K562 (cell line): ENCODE measurements around the gene SCFD1. TPM values are rescaled to one million over a fixed set of nuclear protein-coding genes. Genes with fewer than 3 reads are reported as not detected.

Experiments used
- ATAC-seq: fragments of 200-7000 bp; cut with Tn5 transposase; 3 replicates; pipeline ENCODE4 v1.9.1; 2020; ENCODE audit warnings: moderate library complexity
- BruUV-seq: library from RNA; stranded (reverse); fragments of 400-500 nt; replicated peaks from 2 replicates; lab custom pipeline; 2021; lab: Mats Ljungman, UMichigan
- CTCF ChIA-PET: fragments of 300-600 bp; formaldehyde crosslinking; extraction: SDS; loops from one replicate; lab custom pipeline; 2021; ENCODE audit warnings: low intra/inter-chr PET ratio; lab: Yijun Ruan, JAX
- POLR2A ChIA-PET: fragments of 300-600, 350-650 bp; sonication (Branson Sonifier 250); formaldehyde crosslinking; extraction: SDS; loops from one replicate; lab custom pipeline; 2021; ENCODE audit warnings: antibody characterized with exemption, inconsistent platforms; lab: Yijun Ruan, JAX
- DNase-seq, 4 experiments: peaks; one replicate each; pipeline versions ENCODE4 v3.0.0 to v3.0.0-alpha.2; 2011 to 2018; ENCODE audit warnings: low spot score in 3 of 4, mixed read lengths in 3 of 4; ENCODE audit errors: extremely low read depth in 1 of 4
- FAIRE-seq: peaks from 2 replicates; lab custom pipeline; 2011; peaks lifted over from hg19 to GRCh38; lab: Jason Lieb, UNC
- H2AFZ ChIP-seq: 2 replicates; pipeline ENCODE4 v1.6.0; 2011; ENCODE audit warnings: low read depth, low read length, control low read depth, inconsistent platforms
- H3K27ac ChIP-seq: fragments of 200-600 bp; 3 replicates; pipeline ENCODE4 v1.8.0; 2011; ENCODE audit warnings: low read depth, mild to moderate bottlenecking, control low read depth, inconsistent platforms, low read length, moderate library complexity, mixed read lengths; ENCODE audit errors: extremely low read depth
- H3K27me3 ChIP-seq, 2 experiments: fragments of 300-600 bp in 1 of 2; 2 replicates in 1 of 2; 3 replicates in 1 of 2; pipeline versions ENCODE4 v1.6.0 to v1.8.0; 2011; ENCODE audit warnings: inconsistent platforms in 2 of 2, low read length in 2 of 2, mild to moderate bottlenecking in 1 of 2, mixed read lengths in 1 of 2, moderate library complexity in 1 of 2; ENCODE audit not compliant: control insufficient read depth in 2 of 2, insufficient read depth in 2 of 2
- H3K36me3 ChIP-seq: fragments of 300-600 bp; 3 replicates; pipeline ENCODE4 v1.8.0; 2011; ENCODE audit warnings: mild to moderate bottlenecking, low read length, inconsistent platforms; ENCODE audit not compliant: control insufficient read depth, insufficient read depth
- H3K4me1 ChIP-seq, 2 experiments: fragments of 200-600 bp in 1 of 2; replicated peaks in 1 of 2; 2 replicates in 1 of 2; 3 replicates in 1 of 2; pipeline versions ENCODE4 v1.5.1 to v1.8.0; 2011; ENCODE audit warnings: inconsistent platforms in 2 of 2, low read length in 2 of 2, mild to moderate bottlenecking in 1 of 2, mixed read lengths in 1 of 2, moderate library complexity in 1 of 2; ENCODE audit not compliant: control insufficient read depth in 2 of 2, insufficient read depth in 2 of 2
- H3K4me2 ChIP-seq: 2 replicates; pipeline ENCODE4 v1.6.1; 2011; ENCODE audit warnings: low read length, control low read depth, inconsistent platforms, mixed read lengths; ENCODE audit not compliant: insufficient read depth
- H3K4me3 ChIP-seq: fragments of 200-600 bp; sonication (generic), shearing (Covaris generic); 2 replicates; pipeline ENCODE4 v1.5.1; 2016; ENCODE audit warnings: control low read depth, inconsistent platforms
- H3K79me2 ChIP-seq: fragments of 200-600 bp; 3 replicates; pipeline ENCODE4 v1.8.0; 2011; ENCODE audit warnings: low read length, inconsistent platforms; ENCODE audit not compliant: control insufficient read depth, insufficient read depth
- H3K9ac ChIP-seq, 2 experiments: 2 replicates each; pipeline versions ENCODE4 v1.6.0 to v1.6.1; 2011; ENCODE audit warnings: low read depth in 2 of 2, low read length in 2 of 2, control low read depth in 1 of 2, inconsistent platforms in 1 of 2, mild to moderate bottlenecking in 1 of 2, mixed read lengths in 1 of 2; ENCODE audit not compliant: insufficient read depth in 1 of 2
- H3K9me1 ChIP-seq: one replicate; pipeline ENCODE4 v1.6.0; 2011; ENCODE audit warnings: inconsistent platforms, mild to moderate bottlenecking, low read length, moderate library complexity; ENCODE audit not compliant: control insufficient read depth, insufficient read depth
- H3K9me3 ChIP-seq: replicated peaks from 2 replicates; pipeline ENCODE4 v1.5.1; 2011; ENCODE audit warnings: low read depth, low read length, inconsistent platforms; ENCODE audit not compliant: control insufficient read depth, insufficient read depth
- H4K20me1 ChIP-seq: replicated peaks from 2 replicates; pipeline ENCODE4 v1.6.1; 2011; ENCODE audit warnings: low read length, inconsistent platforms, mixed read lengths; ENCODE audit not compliant: control insufficient read depth, insufficient read depth
- ATF3 ChIP-seq, 2 experiments: fragments of 450-650 bp in 1 of 2; sonication (generic) in 1 of 2; formaldehyde crosslinking in 1 of 2; IDR thresholded peaks in 1 of 2; conservative IDR thresholded peaks in 1 of 2; 2 replicates each; pipeline versions ENCODE4 v1.6.1 to v1.8.1; 2016 to 2023; ENCODE audit warnings: mild to moderate bottlenecking in 2 of 2, moderate library complexity in 2 of 2, inconsistent platforms in 1 of 2, missing genetic modification reagents in 1 of 2
- E2F1 ChIP-seq: sonication (generic); formaldehyde crosslinking; IDR thresholded peaks from 2 replicates; pipeline ENCODE4 v1.8.1; 2023; ENCODE audit warnings: mild to moderate bottlenecking, missing genetic modification reagents, moderate library complexity
- E4F1 ChIP-seq: fragments of 250-450 bp; sonication (Bioruptor Pico); IDR thresholded peaks from 2 replicates; pipeline ENCODE4 v1.5.0; 2021; ENCODE audit warnings: mild to moderate bottlenecking, borderline replicate concordance
- HMGXB4 ChIP-seq: sonication (generic); formaldehyde crosslinking; IDR thresholded peaks from 2 replicates; pipeline ENCODE4 v1.8.1; 2023; ENCODE audit warnings: mild to moderate bottlenecking, missing genetic modification reagents
- MTA3 ChIP-seq: fragments of 450-650 bp; formaldehyde crosslinking; IDR thresholded peaks from 2 replicates; pipeline ENCODE4 v1.6.1; 2017; ENCODE audit warnings: mild to moderate bottlenecking, borderline replicate concordance
- SFPQ ChIP-seq: fragments of 200-400 bp; formaldehyde crosslinking; IDR thresholded peaks from 2 replicates; pipeline ENCODE4 v1.6.1; 2017; ENCODE audit warnings: mild to moderate bottlenecking, low read depth, low read length, moderate library complexity
- SP1 ChIP-seq: sonication (generic); formaldehyde crosslinking; IDR thresholded peaks from 2 replicates; pipeline ENCODE4 v1.8.1; 2022; ENCODE audit warnings: mild to moderate bottlenecking, missing genetic modification reagents
- THAP12 ChIP-seq: fragments of 250-450 bp; sonication (Bioruptor Pico); IDR thresholded peaks from 2 replicates; pipeline ENCODE4 v1.9.0; 2021; ENCODE audit warnings: mild to moderate bottlenecking, inconsistent platforms
- ZNF707 ChIP-seq: fragments of 250-450 bp; sonication (Bioruptor Pico); conservative IDR thresholded peaks from 2 replicates; pipeline ENCODE4 v1.8.0; 2022; ENCODE audit warnings: inconsistent platforms, mild to moderate bottlenecking, moderate library complexity
- WGBS: fragments of 100-300 bp; shearing (Covaris generic); methylation state at CpG from one replicate; pipeline ENCODE4 v1.1.6; 2016; ENCODE audit warnings: low coverage, mixed read lengths; ENCODE audit not compliant: insufficient coverage; ENCODE audit errors: missing lambda C conversion rate; 5-methylcytosine and 5-hydroxymethylcytosine counted together
- in situ Hi-C: fragments of 300-500 bp; cut with MboI; formaldehyde crosslinking; loops from 4 replicates; pipeline ENCODE4 v1.15.0; 2018; ENCODE audit warnings: inconsistent platforms, mixed read lengths
- intact Hi-C: fragments of 100-400 bp; cut with micrococcal nuclease; formaldehyde crosslinking; loops from 2 replicates; pipeline ENCODE4 v1.14.2; 2022
- polyA plus RNA-seq, 8 experiments: library from polyadenylated mRNA; depleted of rRNA in 4 of 8; stranded (reverse) in 5 of 8; unstranded in 3 of 8; fragments of >200 nt; fragmentation: Nextera tagmentation in 2 of 8; fragmentation: Illumina TruSeq in 1 of 8; extraction: Ambion mirVana in 2 of 8; extraction: Trizol in 1 of 8; gene quantifications; 2 replicates each; pipeline versions ENCODE4 v1.2.1 to v1.2.3, GENCODE V29; 2011 to 2014; ENCODE audit warnings: inconsistent platforms in 1 of 8, missing spikeins in 1 of 8
- total RNA-seq, 7 experiments: library from RNA; depleted of rRNA in 6 of 7; stranded (reverse); fragments of >200 nt in 6 of 7; fragmentation: Illumina TruSeq in 2 of 7; extraction: Trizol in 2 of 7; gene quantifications; 2 replicates each; pipeline versions ENCODE4 v1.2.1 to v1.2.3, GENCODE V29; 2011 to 2021; ENCODE audit warnings: low replicate concordance in 1 of 7

SCFD1 gene
- total and polyA plus RNA-seq, 9 of the 15 experiments (the other 6 are each of a cell fraction or from before 2014, with no cell fraction given), result 48.9 to 112 (median 75.2) TPM

- BruUV-seq, result no TSS peak
- no peak for TF ChIP-seq SFPQ
- no peak for TF ChIP-seq THAP12
- no peak for TF ChIP-seq SP1
- no peak for TF ChIP-seq MTA3
- TF ChIP-seq ZNF707 (CRISPR knock-in tag), result no peak
- no peak for TF ChIP-seq HMGXB4
- no peak for TF ChIP-seq E2F1 (CRISPR knock-in tag)
- TF ChIP-seq E4F1 (CRISPR knock-in tag), result no peak
- TF ChIP-seq ATF3 (IDR thresholded peaks at IDR 0.05), result no peak
- no peak for TF ChIP-seq ATF3 (CRISPR knock-in tag; conservative IDR thresholded peaks at IDR 0.05)
Measured at GRCh38 chr14:30737916-30738315, 115.8 kb downstream of the SCFD1 start.

More at GRCh38 chr14:30737916-30738315, 115.8 kb downstream of the SCFD1 start:
- H3K4me2 ChIP-seq, result no peak overlapping the region
- H3K9me1 ChIP-seq, result no peaks in the 10 kb centered on the region
- FAIRE-seq (no peak), ATAC-seq (no peak), DNase-seq (no peak)
- no peak overlapping the region for H2AFZ ChIP-seq
- no peak overlapping the region for H3K9ac ChIP-seq
- H3K79me2 ChIP-seq, result no peaks in the 10 kb centered on the region
- H3K27ac ChIP-seq, result no peak overlapping the region
- no peaks in the 10 kb centered on the region for H4K20me1 ChIP-seq
- intact Hi-C loops (no loop called here), in situ Hi-C loops (no loop called here)
- WGBS, result 81% methylated on average over 1 of the region's 3 CpGs
- ChIA-PET CTCF (no interaction called here), POLR2A (no interaction called here)
- no peaks in the 10 kb centered on the region for H3K4me1 ChIP-seq
- H3K27me3 ChIP-seq, result no peaks in the 10 kb centered on the region
- peaks cover 22% of the 10 kb centered on the region; the same call in 2 of the 3 replicates for H3K36me3 ChIP-seq
- H3K4me3 ChIP-seq, result no peak overlapping the region
- H3K9me3 ChIP-seq, result no peaks in the 10 kb centered on the region
